K562 (cell line): ENCODE results near the gene INKA2. TPM values are rescaled to one million over a fixed set of nuclear protein-coding genes. Genes with fewer than 3 reads are reported as not detected.

Source experiments
- CHD2 ChIP-seq: IDR thresholded peaks from 2 replicates; pipeline ENCODE4 v1.6.1; 2011; ENCODE audit warnings: low read depth, low read length
- ESRRA ChIP-seq: fragments of 450-650 bp; IDR thresholded peaks from 2 replicates; pipeline ENCODE4 v1.6.1; 2014; ENCODE audit warnings: low read depth, mild to moderate bottlenecking, moderate library complexity, borderline replicate concordance
- FOXP1 ChIP-seq: sonication (generic); formaldehyde crosslinking; IDR thresholded peaks from 2 replicates; pipeline ENCODE4 v1.8.0; 2022; ENCODE audit warnings: mild to moderate bottlenecking, missing genetic modification reagents
- NBN ChIP-seq: fragments of 450-650 bp; IDR thresholded peaks from 2 replicates; pipeline ENCODE4 v1.6.1; 2016; ENCODE audit warnings: low read depth, mild to moderate bottlenecking
- NFE2 ChIP-seq: IDR thresholded peaks from 2 replicates; pipeline ENCODE4 v1.6.1; 2014; ENCODE audit warnings: antibody characterized with exemption, low read depth
- PRPF4 ChIP-seq: fragments of 200-400 bp; formaldehyde crosslinking; IDR thresholded peaks from one replicate; pipeline ENCODE4 v1.6.1; 2017; ENCODE audit warnings: low read length, low read depth, mild to moderate bottlenecking; ENCODE audit not compliant: insufficient read depth, poor library complexity, severe bottlenecking
- TARDBP ChIP-seq: fragments of 450-650 bp; IDR thresholded peaks from 2 replicates; pipeline ENCODE4 v1.6.1; 2016
- TBL1XR1 ChIP-seq, 2 experiments: IDR thresholded peaks; 2 replicates each; pipeline ENCODE4 v1.6.1; 2012; ENCODE audit warnings: improper control_type of control experiment in 2 of 2, low read length in 2 of 2, mild to moderate bottlenecking in 1 of 2
- TCFL5 ChIP-seq: fragments of 250-450 bp; sonication (Bioruptor Pico); conservative IDR thresholded peaks from 2 replicates; pipeline ENCODE4 v1.6.1; 2021; ENCODE audit warnings: mild to moderate bottlenecking, moderate library complexity, matching md5 sums
- ZNF79 ChIP-seq: fragments of 250-450 bp; sonication (Bioruptor Pico); IDR thresholded peaks from 2 replicates; pipeline ENCODE4 v1.4.0; 2020; ENCODE audit warnings: low read depth, mild to moderate bottlenecking, moderate library complexity
- polyA plus RNA-seq, 8 experiments: library from polyadenylated mRNA; depleted of rRNA in 4 of 8; stranded (reverse) in 5 of 8; unstranded in 3 of 8; fragments of >200 nt; fragmentation: Nextera tagmentation in 2 of 8; fragmentation: Illumina TruSeq in 1 of 8; extraction: Ambion mirVana in 2 of 8; extraction: Trizol in 1 of 8; gene quantifications; 2 replicates each; pipeline versions ENCODE4 v1.2.1 to v1.2.3, GENCODE V29; 2011 to 2014; ENCODE audit warnings: inconsistent platforms in 1 of 8, missing spikeins in 1 of 8
- total RNA-seq, 7 experiments: library from RNA; depleted of rRNA in 6 of 7; stranded (reverse); fragments of >200 nt in 6 of 7; fragmentation: Illumina TruSeq in 2 of 7; extraction: Trizol in 2 of 7; gene quantifications; 2 replicates each; pipeline versions ENCODE4 v1.2.1 to v1.2.3, GENCODE V29; 2011 to 2021; ENCODE audit warnings: low replicate concordance in 1 of 7
- TF ChIP-seq, protein P1 (sequence below): fragments of 250-450 bp; sonication (Bioruptor Pico); IDR thresholded peaks from 2 replicates; pipeline ENCODE4 v1.4.0; 2020; ENCODE audit warnings: mild to moderate bottlenecking

The INKA2 gene
- total and polyA plus RNA-seq, 9 of the 15 experiments (the other 6 are each of a cell fraction or from before 2014, with no cell fraction given) = 0.04 to 1.4 (median 0.26) TPM; not detected in 1

- peak; percentile 29; the same call in 1 of the 2 replicates for TF ChIP-seq FOXP1 (CRISPR knock-in tag)
- peak; percentile 69; the same call in 1 of the 2 replicates for TF ChIP-seq ESRRA
- TF ChIP-seq NFE2 = peak; percentile 48; the same call in 1 of the 2 replicates
- TF ChIP-seq PRPF4 = no peak
- TF ChIP-seq, protein P1, sequence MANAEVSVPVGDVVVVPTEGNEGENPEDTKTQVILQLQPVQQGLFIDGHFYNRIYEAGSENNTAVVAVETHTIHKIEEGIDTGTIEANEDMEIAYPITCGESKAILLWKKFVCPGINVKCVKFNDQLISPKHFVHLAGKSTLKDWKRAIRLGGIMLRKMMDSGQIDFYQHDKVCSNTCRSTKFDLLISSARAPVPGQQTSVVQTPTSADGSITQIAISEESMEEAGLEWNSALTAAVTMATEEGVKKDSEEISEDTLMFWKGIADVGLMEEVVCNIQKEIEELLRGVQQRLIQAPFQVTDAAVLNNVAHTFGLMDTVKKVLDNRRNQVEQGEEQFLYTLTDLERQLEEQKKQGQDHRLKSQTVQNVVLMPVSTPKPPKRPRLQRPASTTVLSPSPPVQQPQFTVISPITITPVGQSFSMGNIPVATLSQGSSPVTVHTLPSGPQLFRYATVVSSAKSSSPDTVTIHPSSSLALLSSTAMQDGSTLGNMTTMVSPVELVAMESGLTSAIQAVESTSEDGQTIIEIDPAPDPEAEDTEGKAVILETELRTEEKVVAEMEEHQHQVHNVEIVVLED (CRISPR knock-in tag) = no peak
- TF ChIP-seq ZNF79 (CRISPR knock-in tag) = no peak
- peak in 1 of 2 experiments; percentile 70; a peak in 1 of 4 replicates for TF ChIP-seq TBL1XR1 (IDR thresholded peaks at IDR 0.05; ENCODE audit: low read length in 2 of 2)
- TF ChIP-seq TARDBP = no peak
- TF ChIP-seq CHD2 = no peak
- peak; percentile 84 for TF ChIP-seq NBN
- TF ChIP-seq TCFL5 (CRISPR knock-in tag) = no peak
Measured at GRCh38 chr1:111747282-111747734, 8.1 kb upstream of the INKA2 start (continued).
